ENCODE results near the gene CAPN13. TPM values are rescaled to one million over a fixed set of nuclear protein-coding genes. Genes with fewer than 3 reads are reported as not detected.
A peak's percentile ranks its signal among the peaks of the same experiment; 100 is the strongest.

The CAPN13 gene
- total and polyA plus RNA-seq, 2 of the 4 experiments (the other 2 are of a cell fraction): not detected

DNA sequence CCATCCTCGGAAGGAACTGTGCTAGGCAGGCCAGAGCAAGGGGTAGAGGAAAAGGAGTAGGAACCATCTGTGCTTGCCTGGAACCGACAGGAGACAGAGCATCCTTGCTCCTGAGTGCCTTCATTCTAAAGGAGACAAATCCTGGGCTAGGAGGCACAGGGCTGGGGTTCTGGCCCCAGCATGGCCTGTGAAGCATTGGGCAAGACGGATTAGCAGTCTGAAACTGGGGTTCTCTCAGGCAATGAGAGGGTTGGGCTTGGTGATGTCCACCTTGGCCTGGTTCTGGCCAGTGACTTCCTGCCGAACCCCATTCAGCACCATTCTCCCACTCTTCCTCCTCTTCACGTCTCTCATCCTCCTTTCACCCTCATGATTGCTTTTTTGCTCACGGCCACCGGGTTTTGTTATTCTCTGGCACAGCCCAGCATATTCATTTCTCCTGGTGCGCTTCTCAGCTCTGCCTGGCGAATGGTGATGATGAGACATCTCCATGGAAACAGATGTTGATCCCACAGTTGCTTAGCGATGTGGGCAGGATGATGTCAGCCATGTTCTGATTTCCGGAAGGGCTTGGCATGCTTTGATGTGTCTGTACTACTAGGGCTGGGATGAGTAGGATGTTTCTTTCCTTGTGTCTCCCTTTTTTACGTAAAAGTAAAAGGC, 127.7 kb downstream of the CAPN13 start:
- Histone ChIP-seq H4K8ac (ENCODE audit: low read depth in 2 of 2, low read length in 2 of 2) (no peak overlapping the region), H3K23ac (ENCODE audit: low read depth, low read length) (no peak overlapping the region; the same call in 1 of the 2 replicates), H2BK15ac (ENCODE audit: low read depth, low read length) (peak overlapping the region; percentile 84; the same call in 1 of the 3 replicates), H3K18ac (ENCODE audit: low read depth, low read length) (no peak overlapping the region), H2BK120ac (ENCODE audit: low read depth, low read length) (peak overlapping the region; percentile 29; the same call in 1 of the 2 replicates), H3K9ac (ENCODE audit: low read depth, low read length) (no peak overlapping the region), H3K27ac (ENCODE audit: insufficient read depth, low read length) (no peak overlapping the region), H3K27me3 (ENCODE audit: control insufficient read depth, insufficient read depth, low read length) (no peaks in the 10 kb centered on the region), H3K9me3 (ENCODE audit: control insufficient read depth, insufficient read depth, low read length) (no peaks in the 10 kb centered on the region), H3K14ac (replicated peaks; ENCODE audit: low read depth, low read length) (no peak overlapping the region), H3K4me3 (ENCODE audit: insufficient read depth, low read depth, low read length) (no peak overlapping the region), H4K20me1 (ENCODE audit: insufficient read depth, low read length) (no peaks in the 10 kb centered on the region), H2AK9ac (replicated peaks; ENCODE audit: low read depth, low read length, poor library complexity) (peak overlapping the region; percentile 76), H2AFZ (replicated peaks; ENCODE audit: low read length, poor library complexity) (peak overlapping the region; percentile 72), H3K9me1 (ENCODE audit: insufficient read depth, low read length) (peaks cover 3% of the 10 kb centered on the region; the same call in 1 of the 2 replicates), H3K4ac (ENCODE audit: low read depth, low read length) (peak overlapping the region; percentile 17; the same call in 1 of the 2 replicates), H2AK5ac (ENCODE audit: low read depth, low read length) (peak overlapping the region; percentile 58; the same call in 1 of the 2 replicates), H3K4me1 (ENCODE audit: control insufficient read depth, insufficient read depth, low read length) (no peaks in the 10 kb centered on the region), H3K36me3 (ENCODE audit: control insufficient read depth, insufficient read depth, low read length) (no peaks in the 10 kb centered on the region), H4K5ac (ENCODE audit: low read depth, low read length) (no peak overlapping the region), H3K56ac (ENCODE audit: extremely low read depth, insufficient read depth, low read length) (no peak overlapping the region), H3K79me1 (ENCODE audit: low read depth in 1 of 2, low read length in 2 of 2) (no peaks in the 10 kb centered on the region), H3K4me2 (ENCODE audit: low read depth, low read length) (no peak overlapping the region), H4K91ac (ENCODE audit: insufficient read depth, low read depth, low read length) (0 out of 2 replicates have a peak overlapping the region, but pooled peaks have one; percentile 9), H2BK20ac (ENCODE audit: low read depth, low read length) (no peak overlapping the region), H2BK5ac (ENCODE audit: low read depth, low read length, poor library complexity, severe bottlenecking) (no peak overlapping the region)
- ATAC-seq (ENCODE audit: low read depth): no peak
- ChIA-PET CTCF (no interaction called here), POLR2A (ENCODE audit: unreplicated experiment) (no interaction called here)
- TF ChIP-seq RFX5 (IDR thresholded peaks at IDR 0.05; ENCODE audit: low read depth, low read length) (0 out of 2 replicates have a peak, but pooled peaks have one; percentile 31), MAZ (IDR thresholded peaks at IDR 0.05; ENCODE audit: borderline replicate concordance, low read depth, low read length) (no peak)
- intact Hi-C loops (cut with micrococcal nuclease): no loop called here
- in situ Hi-C loops (cut with MboI; ENCODE audit: low sequenced_read_pairs): no loop called here
- 100% methylated on average over 1 of the region's 12 CpGs; no CpG with 5 or more reads in 1 of the 2 experiments for WGBS, 2 experiments (ENCODE audit: extremely low coverage in 2 of 2, insufficient read length in 1 of 2)
- dilution Hi-C loops (cut with HindIII; ENCODE audit: low sequenced_read_pairs, unreplicated experiment): no loop called here
- peak; percentile 59 for DNase-seq
- BruUV-seq (replicated peaks): no TSS peak
